ENCODE measurements around the gene TMCO4.

The TMCO4 gene

DNA sequence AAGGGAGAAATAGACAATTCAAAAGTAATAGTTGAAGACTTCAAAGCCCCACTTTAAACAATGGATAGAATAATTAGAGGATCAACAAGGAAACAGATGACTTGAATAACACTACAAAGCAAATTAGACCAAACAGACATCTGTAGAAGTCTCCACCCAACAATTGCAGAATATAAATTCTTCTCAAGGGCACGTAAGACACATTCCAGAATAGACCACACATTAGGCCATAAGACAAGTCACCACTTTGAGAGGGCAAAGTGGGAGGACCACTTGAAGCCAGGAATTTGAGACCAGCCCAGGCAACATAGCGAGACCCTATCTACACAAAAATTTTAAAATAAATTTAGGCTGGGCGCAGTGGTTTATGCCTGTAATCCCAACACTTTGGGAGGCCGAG lies 35.9 kb upstream of the TMCO4 start:
- TF ChIP-seq CTCF (IDR thresholded peaks at IDR 0.05; ENCODE audit: insufficient read depth, missing control alignments): no peak
- DNase-seq (ENCODE audit: insufficient read length, low spot score) (no peak), FAIRE-seq (no peak)

DNA sequence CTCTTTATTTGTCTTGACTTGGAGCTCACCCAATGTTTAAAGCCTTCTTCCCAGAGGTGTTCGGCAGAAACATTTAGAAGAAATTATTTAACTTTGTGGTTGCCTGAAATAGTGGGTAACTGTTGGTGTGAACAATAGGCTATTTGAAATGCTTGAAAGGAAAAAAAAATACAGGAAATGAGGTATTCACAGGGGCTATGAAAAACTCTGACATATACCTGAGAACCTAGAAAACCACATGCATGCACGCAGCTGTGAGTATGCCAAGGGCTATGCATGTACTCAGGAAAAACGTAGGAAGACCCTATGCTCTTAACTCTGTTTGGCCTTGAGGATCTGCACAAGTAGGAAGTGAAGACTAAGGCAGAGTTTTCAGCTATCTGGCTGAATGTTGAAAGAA lies 31.7 kb upstream of the TMCO4 start:
- no peak for FAIRE-seq
- no peak for TF ChIP-seq CTCF (IDR thresholded peaks at IDR 0.05; ENCODE audit: insufficient read depth, missing control alignments)
- no peak for DNase-seq (ENCODE audit: insufficient read length, low spot score)

GRCh38 chr1:19828546-19828945 lies 28.8 kb upstream of the TMCO4 start:
- DNase-seq (ENCODE audit: insufficient read length, low spot score) (no peak), FAIRE-seq (no peak)
- no peak for TF ChIP-seq CTCF (IDR thresholded peaks at IDR 0.05; ENCODE audit: insufficient read depth, missing control alignments)

DNA sequence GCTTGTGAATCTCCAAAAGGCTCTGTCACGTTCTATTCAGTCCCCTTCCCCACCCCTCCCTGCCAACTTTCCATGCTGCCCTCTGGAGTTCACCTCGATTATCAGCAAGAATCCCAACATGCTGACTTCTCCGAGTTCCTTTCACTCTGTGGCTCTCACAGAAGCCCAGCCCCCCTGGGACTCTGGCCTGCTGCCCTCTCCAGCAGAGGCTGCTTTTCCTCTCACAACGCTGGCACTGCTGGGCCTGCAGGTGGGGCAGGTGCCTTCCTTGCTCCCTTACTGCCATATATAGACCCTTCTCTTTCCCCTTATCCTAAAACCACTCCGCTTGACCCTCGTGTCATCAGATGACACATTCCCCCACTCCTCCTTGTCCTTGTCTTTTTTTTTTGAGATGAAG lies 25.6 kb upstream of the TMCO4 start:
- no peak for DNase-seq (ENCODE audit: insufficient read length, low spot score)
- no peak for FAIRE-seq
- TF ChIP-seq CTCF (IDR thresholded peaks at IDR 0.05; ENCODE audit: insufficient read depth, missing control alignments): no peak

GRCh38 chr1:19824541-19824940 lies 24.8 kb upstream of the TMCO4 start:
- no peak for DNase-seq (ENCODE audit: insufficient read length, low spot score)

DNA sequence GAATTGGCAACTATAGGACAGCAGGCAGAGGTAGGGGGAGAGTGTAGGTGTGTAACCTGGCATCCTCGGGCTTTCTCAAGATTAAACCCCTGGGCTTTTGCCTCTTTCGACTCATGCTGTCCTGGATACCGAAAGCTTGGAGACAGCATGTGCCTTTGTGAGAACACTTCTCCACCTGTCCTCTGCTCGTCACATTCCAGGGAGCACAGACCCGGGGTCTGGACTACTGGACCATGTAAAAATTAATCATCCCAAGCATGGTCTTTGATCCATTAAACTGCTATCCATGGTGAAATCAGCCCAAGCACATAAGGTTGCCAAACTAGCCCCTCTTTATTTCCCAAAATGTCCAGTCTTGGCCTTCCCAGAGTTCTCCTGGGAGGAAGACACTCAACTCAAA lies 24.3 kb upstream of the TMCO4 start:
- DNase-seq (ENCODE audit: insufficient read length, low spot score) (no peak), FAIRE-seq (no peak)
- TF ChIP-seq CTCF (IDR thresholded peaks at IDR 0.05; ENCODE audit: insufficient read depth, missing control alignments): no peak

More at GRCh38 chr1:19824541-19824940, 24.8 kb upstream of the TMCO4 start:
- FAIRE-seq: no peak
- TF ChIP-seq CTCF (IDR thresholded peaks at IDR 0.05; ENCODE audit: insufficient read depth, missing control alignments): no peak

GRCh38 chr1:19819701-19820100 lies 20.0 kb upstream of the TMCO4 start:
- no peak for TF ChIP-seq CTCF (IDR thresholded peaks at IDR 0.05; ENCODE audit: insufficient read depth, missing control alignments)
- DNase-seq (ENCODE audit: insufficient read length, low spot score) (no peak), FAIRE-seq (no peak)

Data from D721Med (cell line).